Trophoblast cell (in vitro differentiated cells and primary cell): ENCODE measurements around the gene HSPA1L.
"Not testable (repeated sequence)": the region's sequence is repeated elsewhere in the genome, so short reads cannot be mapped to it uniquely, and the experiment has no call there.

Source experiments
- DNase-seq, 2 donors: peaks; one replicate each; pipeline ENCODE4 v3.0.0-alpha.2; 2016
- H2AFZ ChIP-seq: 2 replicates; pipeline ENCODE4 v1.6.1; 2013; ENCODE audit warnings: low read length, moderate library complexity, mild to moderate bottlenecking; ENCODE audit not compliant: insufficient read depth, poor library complexity
- H2AK5ac ChIP-seq: 2 replicates; pipeline ENCODE4 v1.6.1; 2013; ENCODE audit warnings: mild to moderate bottlenecking, low read length
- H2BK120ac ChIP-seq: 2 replicates; pipeline ENCODE4 v1.6.1; 2013; ENCODE audit warnings: low read length, mild to moderate bottlenecking, moderate library complexity; ENCODE audit not compliant: insufficient read depth, poor library complexity
- H2BK12ac ChIP-seq: 2 replicates; pipeline ENCODE4 v1.6.1; 2013; ENCODE audit warnings: mild to moderate bottlenecking, low read length, moderate library complexity
- H2BK5ac ChIP-seq: 2 replicates; pipeline ENCODE4 v1.6.1; 2013; ENCODE audit warnings: low read length, low read depth, moderate library complexity, mild to moderate bottlenecking; ENCODE audit not compliant: poor library complexity
- H3K14ac ChIP-seq: 2 replicates; pipeline ENCODE4 v1.6.1; 2013; ENCODE audit warnings: mild to moderate bottlenecking, low read length
- H3K18ac ChIP-seq: 2 replicates; pipeline ENCODE4 v1.6.1; 2013; ENCODE audit warnings: mild to moderate bottlenecking, low read length
- H3K23ac ChIP-seq: 2 replicates; pipeline ENCODE4 v1.6.1; 2013; ENCODE audit warnings: low read length
- H3K27ac ChIP-seq: 2 replicates; pipeline ENCODE4 v1.5.1; 2013; ENCODE audit warnings: low read depth, mild to moderate bottlenecking, inconsistent platforms, low read length, moderate library complexity
- H3K27me3 ChIP-seq: 2 replicates; pipeline ENCODE4 v1.6.1; 2013; ENCODE audit warnings: inconsistent platforms, mild to moderate bottlenecking, low read length, moderate library complexity; ENCODE audit not compliant: insufficient read depth
- H3K36me3 ChIP-seq, 2 experiments: 1 replicate in 1 of 2; 2 replicates in 1 of 2; pipeline ENCODE4 v1.6.1; 2013; ENCODE audit warnings: low read length in 2 of 2, mild to moderate bottlenecking in 2 of 2, moderate library complexity in 1 of 2; ENCODE audit not compliant: insufficient read depth in 2 of 2, control insufficient read depth in 1 of 2
- H3K4ac ChIP-seq: 2 replicates; pipeline ENCODE4 v1.6.1; 2013; ENCODE audit warnings: low read depth, mild to moderate bottlenecking, low read length, moderate library complexity
- H3K4me1 ChIP-seq, 2 experiments: 1 replicate in 1 of 2; 2 replicates in 1 of 2; pipeline ENCODE4 v1.6.1; 2013; ENCODE audit warnings: low read length in 2 of 2, mild to moderate bottlenecking in 2 of 2, moderate library complexity in 1 of 2; ENCODE audit not compliant: insufficient read depth in 2 of 2, control insufficient read depth in 1 of 2
- H3K4me2 ChIP-seq: 2 replicates; pipeline ENCODE4 v1.6.1; 2013; ENCODE audit warnings: inconsistent platforms, mild to moderate bottlenecking, low read length, moderate library complexity
- H3K4me3 ChIP-seq: 2 replicates; pipeline ENCODE4 v1.5.1; 2013; ENCODE audit warnings: mild to moderate bottlenecking, low read depth, low read length, inconsistent platforms
- H3K79me1 ChIP-seq: one replicate; pipeline ENCODE4 v1.6.1; 2013; ENCODE audit warnings: low read length
- H3K79me2 ChIP-seq: 2 replicates; pipeline ENCODE4 v1.6.1; 2013; ENCODE audit warnings: low read length, mild to moderate bottlenecking; ENCODE audit not compliant: control insufficient read depth, insufficient read depth, poor library complexity
- H3K9ac ChIP-seq: 2 replicates; pipeline ENCODE4 v1.6.1; 2013; ENCODE audit warnings: mild to moderate bottlenecking, low read length
- H3K9me3 ChIP-seq: 2 replicates; pipeline ENCODE4 v1.6.1; 2013; ENCODE audit warnings: low read depth, mild to moderate bottlenecking, control low read depth, inconsistent platforms, low read length; ENCODE audit not compliant: insufficient read depth
- H4K12ac ChIP-seq: 2 replicates; pipeline ENCODE4 v1.6.1; 2013; ENCODE audit warnings: low read depth, mild to moderate bottlenecking, low read length, moderate library complexity
- H4K8ac ChIP-seq: 2 replicates; pipeline ENCODE4 v1.6.1; 2013; ENCODE audit warnings: low read depth, mild to moderate bottlenecking, low read length, moderate library complexity
- H4K91ac ChIP-seq: one replicate; pipeline ENCODE4 v1.6.1; 2013; ENCODE audit warnings: low read depth, mild to moderate bottlenecking, low read length, moderate library complexity
- WGBS: extraction: QIAGEN DNeasy Blood & Tissue Kit; methylation state at CpG from one replicate; pipeline ENCODE4 v1.1.7; 2013; ENCODE audit warnings: missing lambda C conversion rate; ENCODE audit not compliant: insufficient read length, insufficient coverage; ENCODE audit errors: extremely low coverage; 5-methylcytosine and 5-hydroxymethylcytosine counted together

The HSPA1L gene

GRCh38 chr6:31839779-31840126 is 24.7 kb upstream of the HSPA1L start:
- not testable (repeated sequence) for H2BK5ac ChIP-seq, H2BK12ac ChIP-seq, H2AK5ac ChIP-seq, H3K27me3 ChIP-seq, H3K23ac ChIP-seq, DNase-seq, H2BK120ac ChIP-seq, H3K4ac ChIP-seq, H3K4me2 ChIP-seq, H3K9ac ChIP-seq, H3K9me3 ChIP-seq, H4K8ac ChIP-seq, H4K91ac ChIP-seq, H3K4me3 ChIP-seq, H3K14ac ChIP-seq, H2AFZ ChIP-seq, H3K27ac ChIP-seq, H4K12ac ChIP-seq, H3K18ac ChIP-seq
- peaks cover 18% of the 10 kb centered on the region for H3K79me2 ChIP-seq
- peaks cover 11 to 17% of the 10 kb centered on the region in 2 experiments for H3K4me1 ChIP-seq
- H3K36me3 ChIP-seq, result peaks cover 36 to 52% of the 10 kb centered on the region in 2 experiments
- peaks cover 13% of the 10 kb centered on the region for H3K79me1 ChIP-seq
- WGBS, result no CpG with 5 or more reads among the region's 8 CpGs

GRCh38 chr6:31838968-31839367 is 23.9 kb upstream of the HSPA1L start:
- no peak overlapping the region for H3K27ac ChIP-seq
- no CpG with 5 or more reads among the region's 3 CpGs for WGBS
- H3K79me1 ChIP-seq, result peaks cover 16% of the 10 kb centered on the region

GRCh38 chr6:31838114-31838553 is 23.1 kb upstream of the HSPA1L start:
- no CpG with 5 or more reads among the region's 9 CpGs for WGBS
- H3K4me2 ChIP-seq, result peak overlapping the region; percentile 93

More at GRCh38 chr6:31838968-31839367, 23.9 kb upstream of the HSPA1L start:
- H4K8ac ChIP-seq, result no peak overlapping the region
- H3K36me3 ChIP-seq, result peaks cover 36 to 48% of the 10 kb centered on the region in 2 experiments
- H4K12ac ChIP-seq, result no peak overlapping the region
- no peak overlapping the region for H3K9ac ChIP-seq
- H3K9me3 ChIP-seq, result no peaks in the 10 kb centered on the region
- H3K23ac ChIP-seq, result no peak overlapping the region
- H3K4me2 ChIP-seq, result peak overlapping the region; percentile 0
- no peak overlapping the region for H2BK12ac ChIP-seq
- H2AK5ac ChIP-seq, result no peak overlapping the region
- no peak overlapping the region for H2AFZ ChIP-seq
- no peak overlapping the region for H4K91ac ChIP-seq
- H3K4me3 ChIP-seq, result no peak overlapping the region
- no peak overlapping the region for H3K18ac ChIP-seq
- no peak overlapping the region for H2BK5ac ChIP-seq
- no peaks in the 10 kb centered on the region for H3K27me3 ChIP-seq
- peaks cover 11 to 17% of the 10 kb centered on the region in 2 experiments for H3K4me1 ChIP-seq
- no peak overlapping the region for H2BK120ac ChIP-seq
- peaks cover 18% of the 10 kb centered on the region for H3K79me2 ChIP-seq
- H3K14ac ChIP-seq, result no peak overlapping the region
- no peak for DNase-seq
- H3K4ac ChIP-seq, result no peak overlapping the region

GRCh38 chr6:31837369-31838113 is 22.5 kb upstream of the HSPA1L start:
- no peak overlapping the region for H3K23ac ChIP-seq
- no peak overlapping the region for H2BK5ac ChIP-seq
- peaks cover 18% of the 10 kb centered on the region for H3K79me2 ChIP-seq
- H3K9ac ChIP-seq, result peak overlapping the region; percentile 14
- H2AFZ ChIP-seq, result no peak overlapping the region
- H3K14ac ChIP-seq, result no peak overlapping the region
- H4K91ac ChIP-seq, result no peak overlapping the region
- H4K8ac ChIP-seq, result no peak overlapping the region
- H4K12ac ChIP-seq, result no peak overlapping the region
- no peak overlapping the region for H3K4me3 ChIP-seq
- H3K79me1 ChIP-seq, result peaks cover 16% of the 10 kb centered on the region
- no peak overlapping the region for H3K27ac ChIP-seq
- no peak for DNase-seq
- H3K36me3 ChIP-seq, result peaks cover 36 to 48% of the 10 kb centered on the region in 2 experiments
- no peaks in the 10 kb centered on the region for H3K27me3 ChIP-seq
- no peak overlapping the region for H2BK120ac ChIP-seq
- H2BK12ac ChIP-seq, result no peak overlapping the region
- H3K18ac ChIP-seq, result no peak overlapping the region
- no CpG with 5 or more reads among the region's 1 CpG for WGBS
- H3K4me1 ChIP-seq, result peaks cover 11 to 17% of the 10 kb centered on the region in 2 experiments
- peak overlapping the region; percentile 93 for H3K4me2 ChIP-seq
- H3K9me3 ChIP-seq, result no peaks in the 10 kb centered on the region
- H2AK5ac ChIP-seq, result no peak overlapping the region
- H3K4ac ChIP-seq, result peak overlapping the region; percentile 7

More at GRCh38 chr6:31838114-31838553, 23.1 kb upstream of the HSPA1L start:
- H3K9ac ChIP-seq, H3K18ac ChIP-seq, H3K4ac ChIP-seq, H2BK12ac ChIP-seq, H3K14ac ChIP-seq, H2AK5ac ChIP-seq, H3K27ac ChIP-seq, H2AFZ ChIP-seq, H4K12ac ChIP-seq, H3K27me3 ChIP-seq, H4K91ac ChIP-seq, H3K23ac ChIP-seq, H2BK5ac ChIP-seq, DNase-seq, H3K4me3 ChIP-seq, H3K9me3 ChIP-seq, H2BK120ac ChIP-seq, H4K8ac ChIP-seq: not testable (repeated sequence)
- H3K79me1 ChIP-seq, result peaks cover 16% of the 10 kb centered on the region
- H3K36me3 ChIP-seq, result peaks cover 36 to 48% of the 10 kb centered on the region in 2 experiments
- peaks cover 11 to 17% of the 10 kb centered on the region in 2 experiments for H3K4me1 ChIP-seq
- peaks cover 18% of the 10 kb centered on the region for H3K79me2 ChIP-seq
